OCI-LY3 (cell line): ENCODE results near the gene TMEM63B.

Experiments
- CTCF ChIP-seq: fragments of 200-600, 300-600 bp; sonication (generic); IDR thresholded peaks from 2 replicates; pipeline ENCODE4 v1.5.1; 2014; ENCODE audit warnings: antibody characterized with exemption, low read length, low read depth
- EZH2phosphoT487 ChIP-seq: fragments of 200-600 bp; shearing (Covaris generic); IDR thresholded peaks from 2 replicates; pipeline ENCODE4 v1.6.1; 2018; ENCODE audit warnings: antibody characterized with exemption, mixed run types, low read depth

GRCh38 chr6:44148306-44148705 is 21.0 kb downstream of the TMEM63B start:
- TF ChIP-seq CTCF (no peak), EZH2phosphoT487 (no peak)
